ENCODE measurements around the gene ANO6. TPM values are rescaled to one million over a fixed set of nuclear protein-coding genes. Genes with fewer than 3 reads are reported as not detected.

Gene ANO6
- total RNA-seq, 2 donors from 2014 or later: 24.4 to 28.0 TPM

DNA sequence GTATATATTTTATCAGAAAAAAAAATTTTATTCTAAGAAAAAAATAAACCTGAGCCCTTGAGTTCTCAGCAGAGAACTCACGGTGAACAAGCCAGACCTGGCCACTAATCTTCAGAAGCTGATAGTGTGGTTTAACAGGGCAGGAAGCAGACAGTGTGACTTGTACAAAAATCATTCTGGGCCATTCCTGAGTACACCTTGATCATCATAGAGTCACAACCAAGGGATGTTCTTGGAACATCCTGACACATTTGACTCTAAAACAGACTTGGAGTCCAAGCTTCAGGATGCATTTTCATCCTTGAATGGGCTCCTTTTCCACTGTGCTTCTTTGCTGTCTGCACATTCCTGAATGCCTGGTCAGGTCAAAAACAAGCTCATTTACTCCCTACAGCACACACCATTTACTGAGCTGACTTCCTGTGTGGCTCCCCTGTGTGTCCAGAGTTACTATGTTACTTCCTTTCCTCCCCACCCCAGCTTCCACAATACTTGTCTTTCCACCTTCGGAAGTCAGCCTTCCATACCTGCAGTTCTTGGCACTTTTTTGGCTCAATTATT lies 112.0 kb downstream of the ANO6 start:
- DNase-seq (no peak), ATAC-seq (no peak)
- H3K27ac ChIP-seq: no peak overlapping the region
- intact Hi-C loops (cut with DNase I): no loop called here
- H3K4me3 ChIP-seq: no peak overlapping the region
- no peak for TF ChIP-seq POLR2A (IDR thresholded peaks at IDR 0.05)
- TF ChIP-seq, protein P1, sequence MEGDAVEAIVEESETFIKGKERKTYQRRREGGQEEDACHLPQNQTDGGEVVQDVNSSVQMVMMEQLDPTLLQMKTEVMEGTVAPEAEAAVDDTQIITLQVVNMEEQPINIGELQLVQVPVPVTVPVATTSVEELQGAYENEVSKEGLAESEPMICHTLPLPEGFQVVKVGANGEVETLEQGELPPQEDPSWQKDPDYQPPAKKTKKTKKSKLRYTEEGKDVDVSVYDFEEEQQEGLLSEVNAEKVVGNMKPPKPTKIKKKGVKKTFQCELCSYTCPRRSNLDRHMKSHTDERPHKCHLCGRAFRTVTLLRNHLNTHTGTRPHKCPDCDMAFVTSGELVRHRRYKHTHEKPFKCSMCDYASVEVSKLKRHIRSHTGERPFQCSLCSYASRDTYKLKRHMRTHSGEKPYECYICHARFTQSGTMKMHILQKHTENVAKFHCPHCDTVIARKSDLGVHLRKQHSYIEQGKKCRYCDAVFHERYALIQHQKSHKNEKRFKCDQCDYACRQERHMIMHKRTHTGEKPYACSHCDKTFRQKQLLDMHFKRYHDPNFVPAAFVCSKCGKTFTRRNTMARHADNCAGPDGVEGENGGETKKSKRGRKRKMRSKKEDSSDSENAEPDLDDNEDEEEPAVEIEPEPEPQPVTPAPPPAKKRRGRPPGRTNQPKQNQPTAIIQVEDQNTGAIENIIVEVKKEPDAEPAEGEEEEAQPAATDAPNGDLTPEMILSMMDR (IDR thresholded peaks at IDR 0.05): no peak
- no peaks in the 10 kb centered on the region for H3K36me3 ChIP-seq (replicated peaks in 1 of 2; ENCODE audit: insufficient read depth in 1 of 2, low read depth in 2 of 2)
- peaks cover 5% of the 10 kb centered on the region for H3K4me1 ChIP-seq
- WGBS, 2 donors: 52 to 56% methylated on average over 2 of the region's 2 CpGs
- H3K27me3 ChIP-seq: no peaks in the 10 kb centered on the region
- no peaks in the 10 kb centered on the region for H3K9me3 ChIP-seq

DNA sequence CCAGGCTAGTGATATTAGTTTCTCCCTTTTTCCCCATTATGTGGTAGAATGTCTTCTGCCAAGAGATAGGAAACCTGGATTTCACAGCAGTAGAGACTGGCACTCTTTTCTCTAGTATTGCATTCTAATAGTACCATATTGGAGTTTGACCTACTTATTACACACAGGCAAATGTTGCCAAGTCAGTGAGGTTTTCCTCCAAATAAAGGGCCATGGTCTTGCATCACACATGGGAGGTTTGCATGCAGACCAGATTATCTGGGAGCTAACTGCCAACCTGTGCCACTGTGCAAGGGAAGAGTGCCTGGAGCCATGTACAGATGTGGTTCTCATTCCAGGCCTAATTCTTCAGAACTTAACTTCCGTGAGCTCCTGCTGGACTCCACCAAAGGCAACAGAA lies 113.3 kb downstream of the ANO6 start:
- Histone ChIP-seq H3K4me1 (peaks cover 5% of the 10 kb centered on the region), H3K27ac (no peak overlapping the region), H3K4me3 (no peak overlapping the region), H3K27me3 (no peaks in the 10 kb centered on the region), H3K9me3 (no peaks in the 10 kb centered on the region), H3K36me3 (replicated peaks in 1 of 2; ENCODE audit: insufficient read depth in 1 of 2, low read depth in 2 of 2) (no peaks in the 10 kb centered on the region)
- DNase-seq (peak in 1 of 4 donors; percentile 8), ATAC-seq (no peak)
- TF ChIP-seq POLR2A (IDR thresholded peaks at IDR 0.05): no peak
- TF ChIP-seq, protein P1 (IDR thresholded peaks at IDR 0.05): no peak
- 94 to 100% methylated on average over 1 of the region's 1 CpG for WGBS, 2 donors
- intact Hi-C loops (cut with DNase I): no loop called here

- no peak overlapping the region for H3K4me3 ChIP-seq
- 94 to 100% methylated on average over 1 of the region's 1 CpG for WGBS, 2 donors
- H3K27me3 ChIP-seq: no peaks in the 10 kb centered on the region
- TF ChIP-seq POLR2A (IDR thresholded peaks at IDR 0.05): no peak
- TF ChIP-seq, protein P1 (IDR thresholded peaks at IDR 0.05): no peak
- intact Hi-C loops (cut with DNase I): no loop called here
- no peak for ATAC-seq
- DNase-seq: no peak
- H3K4me1 ChIP-seq: peaks cover 5% of the 10 kb centered on the region
- H3K27ac ChIP-seq: no peak overlapping the region
- H3K36me3 ChIP-seq (replicated peaks in 1 of 2; ENCODE audit: insufficient read depth in 1 of 2, low read depth in 2 of 2): no peaks in the 10 kb centered on the region
- no peaks in the 10 kb centered on the region for H3K9me3 ChIP-seq
These were observed 113.8 kb downstream of the ANO6 start for GRCh38 chr12:45329702-45330101.

DNA sequence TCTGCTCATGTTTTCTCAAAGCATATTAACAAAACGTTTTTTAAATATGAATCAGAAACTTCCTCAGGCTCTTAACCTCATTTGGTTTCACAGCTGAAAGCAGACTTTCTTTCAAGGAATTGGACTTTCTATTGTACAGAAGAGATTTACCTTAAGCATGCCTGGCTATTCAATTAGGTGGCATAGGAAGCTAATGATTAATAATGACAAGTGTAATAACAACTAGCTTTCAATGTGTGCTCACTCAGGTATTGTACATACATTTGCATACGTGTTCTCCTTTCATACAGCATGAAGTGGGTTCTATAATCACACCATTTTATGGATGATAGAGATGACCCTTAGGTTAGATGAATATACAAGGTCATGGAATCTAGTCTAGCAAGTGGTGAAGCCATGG lies 115.7 kb downstream of the ANO6 start:
- H3K36me3 ChIP-seq (replicated peaks in 1 of 2; ENCODE audit: insufficient read depth in 1 of 2, low read depth in 2 of 2): no peaks in the 10 kb centered on the region
- 59 to 63% methylated on average over 2 of the region's 2 CpGs for WGBS, 2 donors

More for the DNA sequence above, 115.7 kb downstream of the ANO6 start:
- DNase-seq (no peak), ATAC-seq (no peak)
- TF ChIP-seq, protein P1 (IDR thresholded peaks at IDR 0.05): no peak
- TF ChIP-seq POLR2A (IDR thresholded peaks at IDR 0.05): no peak
- Histone ChIP-seq H3K9me3 (no peaks in the 10 kb centered on the region), H3K27me3 (no peaks in the 10 kb centered on the region), H3K27ac (no peak overlapping the region), H3K4me1 (peaks cover 5% of the 10 kb centered on the region), H3K4me3 (no peak overlapping the region)
- intact Hi-C loops (cut with DNase I): no loop called here
